Measurements from ENCODE around the gene C9orf40.

- TF ChIP-seq, protein P1, sequence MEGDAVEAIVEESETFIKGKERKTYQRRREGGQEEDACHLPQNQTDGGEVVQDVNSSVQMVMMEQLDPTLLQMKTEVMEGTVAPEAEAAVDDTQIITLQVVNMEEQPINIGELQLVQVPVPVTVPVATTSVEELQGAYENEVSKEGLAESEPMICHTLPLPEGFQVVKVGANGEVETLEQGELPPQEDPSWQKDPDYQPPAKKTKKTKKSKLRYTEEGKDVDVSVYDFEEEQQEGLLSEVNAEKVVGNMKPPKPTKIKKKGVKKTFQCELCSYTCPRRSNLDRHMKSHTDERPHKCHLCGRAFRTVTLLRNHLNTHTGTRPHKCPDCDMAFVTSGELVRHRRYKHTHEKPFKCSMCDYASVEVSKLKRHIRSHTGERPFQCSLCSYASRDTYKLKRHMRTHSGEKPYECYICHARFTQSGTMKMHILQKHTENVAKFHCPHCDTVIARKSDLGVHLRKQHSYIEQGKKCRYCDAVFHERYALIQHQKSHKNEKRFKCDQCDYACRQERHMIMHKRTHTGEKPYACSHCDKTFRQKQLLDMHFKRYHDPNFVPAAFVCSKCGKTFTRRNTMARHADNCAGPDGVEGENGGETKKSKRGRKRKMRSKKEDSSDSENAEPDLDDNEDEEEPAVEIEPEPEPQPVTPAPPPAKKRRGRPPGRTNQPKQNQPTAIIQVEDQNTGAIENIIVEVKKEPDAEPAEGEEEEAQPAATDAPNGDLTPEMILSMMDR (conservative IDR thresholded peaks at IDR 0.05): no peak
- no peak for TF ChIP-seq EZH2 (IDR thresholded peaks at IDR 0.05; ENCODE audit: low read depth)
Measured at GRCh38 chr9:74983709-74984108, 31.0 kb upstream of the C9orf40 start.

Measured in PC-9 (cell line).